Measurements from ENCODE around the gene RNU5B-1.

GRCh38 chr15:65329984-65330735 lies 25.7 kb downstream of the RNU5B-1 start:
- TF ChIP-seq POLR2A (IDR thresholded peaks at IDR 0.05; ENCODE audit: low read length) = no peak
- TF ChIP-seq GATA1 (IDR thresholded peaks at IDR 0.05; ENCODE audit: low read depth, low read length) = no peak
